ENCODE results near the gene MYO5C. TPM values are rescaled to one million over a fixed set of nuclear protein-coding genes. Genes with fewer than 3 reads are reported as not detected.
A peak's percentile ranks its signal among the peaks of the same experiment; 100 is the strongest.

Gene MYO5C
- polyA plus RNA-seq (0.16 to 0.20 TPM (median 0.19 TPM) in 3 replicates), polyA minus RNA-seq (0.43 to 0.86 TPM in 2 of 3 replicates, not detected in the other)
- polyA plus RNA-seq (2011; ENCODE audit: low read depth), result 0.44 TPM
- 0.04 and 0.12 TPM in 2 replicates for polyA plus RNA-seq (2011; cell fraction: cytosol; rRNA removed)
- polyA plus RNA-seq (2011; cell fraction: nucleus; rRNA removed), result 0.38 and 0.44 TPM in 2 replicates
- 0.18 and 0.31 TPM in 2 replicates for polyA plus RNA-seq (2012; ENCODE audit: low replicate concordance)
- polyA minus RNA-seq (2011; cell fraction: cytosol; rRNA and poly(A)+ RNA removed), result not detected
- polyA minus RNA-seq (2011; cell fraction: nucleus; rRNA and poly(A)+ RNA removed), result 0.42 and 1.7 TPM in 2 replicates

- FAIRE-seq (no peak), DNase-seq (ENCODE audit: low read depth, low spot score) (no peak)
- peak within 1 kb of the TSS; percentile 69 for H3K4me2 ChIP-seq (ENCODE audit: control insufficient read depth, extremely low read depth, insufficient read depth, low read depth, low read length)
- peaks cover 2% of the 10 kb centered on the region for H3K4me1 ChIP-seq (ENCODE audit: control insufficient read depth, extremely low read depth, insufficient read depth, low read length)
- peaks cover 24% of the 10 kb centered on the region for H3K27me3 ChIP-seq (ENCODE audit: control insufficient read depth, extremely low read depth, insufficient read depth, low read length)
- H3K79me2 ChIP-seq (ENCODE audit: control insufficient read depth, insufficient read depth, low read length), result no peaks in the 10 kb centered on the region
- H3K9me3 ChIP-seq (ENCODE audit: control insufficient read depth, low read depth, low read length), result no peaks in the 10 kb centered on the region
- dilution Hi-C loops (cut with MboI; ENCODE audit: extremely low pct_ligation_motif_present, low sequenced_read_pairs), result no loop called here
- no peaks in the 10 kb centered on the region for H4K20me1 ChIP-seq (ENCODE audit: control insufficient read depth, extremely low read depth, insufficient read depth, low read length)
- no peaks in the 10 kb centered on the region for H3K9me1 ChIP-seq (ENCODE audit: control insufficient read depth, extremely low read depth, insufficient read depth, low read length)
- no peak within 1 kb of the TSS for H3K27ac ChIP-seq (ENCODE audit: control insufficient read depth, insufficient read depth, low read length)
- no peak within 1 kb of the TSS for H3K9ac ChIP-seq (ENCODE audit: control insufficient read depth, extremely low read depth, insufficient read depth, low read length)
- no peak within 1 kb of the TSS for H2AFZ ChIP-seq (ENCODE audit: control insufficient read depth, low read length)
- H3K4me3 ChIP-seq (ENCODE audit: control insufficient read depth in 2 of 3, extremely low read depth in 1 of 3, insufficient read depth in 2 of 3, low read depth in 1 of 3, low read length in 3 of 3), result peak within 1 kb of the TSS; percentile 39 to 60 (median 50)
- H3K36me3 ChIP-seq (ENCODE audit: control insufficient read depth in 2 of 2, extremely low read depth in 1 of 2, insufficient read depth in 2 of 2, low read length in 2 of 2), result no peaks in the 10 kb centered on the region
- TF ChIP-seq CTCF (optimal IDR thresholded peaks at IDR 0.05 in 1 of 3, IDR thresholded peaks at IDR 0.05 in 1 of 3, conservative IDR thresholded peaks at IDR 0.05 in 1 of 3; ENCODE audit: extremely low read depth in 1 of 3, insufficient read depth in 2 of 3, low read length in 3 of 3) (no peak), EZH2 (IDR thresholded peaks at IDR 0.05; ENCODE audit: low read length) (no peak)
These were observed at the start of gene MYO5C for GRCh38 chr15:52295421-52296001. Gene MYO5C, minus strand, starts transcription at chr15:52295804. Its CDS starts 168 bp downstream, at chr15:52295636.

- dilution Hi-C loops (cut with MboI; ENCODE audit: extremely low pct_ligation_motif_present, low sequenced_read_pairs), result no loop called here
- no peak for TF ChIP-seq CTCF (optimal IDR thresholded peaks at IDR 0.05 in 1 of 3, IDR thresholded peaks at IDR 0.05 in 1 of 3, conservative IDR thresholded peaks at IDR 0.05 in 1 of 3; ENCODE audit: extremely low read depth in 1 of 3, insufficient read depth in 2 of 3, low read length in 3 of 3)
- no peak for TF ChIP-seq EZH2 (IDR thresholded peaks at IDR 0.05; ENCODE audit: low read length)
- H3K79me2 ChIP-seq (ENCODE audit: control insufficient read depth, insufficient read depth, low read length), result no peaks in the 10 kb centered on the region
- no peaks in the 10 kb centered on the region for H3K9me1 ChIP-seq (ENCODE audit: control insufficient read depth, extremely low read depth, insufficient read depth, low read length)
- no peak overlapping the region for H3K4me3 ChIP-seq (ENCODE audit: control insufficient read depth in 2 of 3, extremely low read depth in 1 of 3, insufficient read depth in 2 of 3, low read depth in 1 of 3, low read length in 3 of 3)
- FAIRE-seq (no peak), DNase-seq (ENCODE audit: low read depth, low spot score) (no peak)
- H3K27ac ChIP-seq (ENCODE audit: control insufficient read depth, insufficient read depth, low read length), result no peak overlapping the region
- H3K4me1 ChIP-seq (ENCODE audit: control insufficient read depth, extremely low read depth, insufficient read depth, low read length), result no peaks in the 10 kb centered on the region
- H3K4me2 ChIP-seq (ENCODE audit: control insufficient read depth, extremely low read depth, insufficient read depth, low read depth, low read length), result no peak overlapping the region
- H3K9me3 ChIP-seq (ENCODE audit: control insufficient read depth, low read depth, low read length), result no peaks in the 10 kb centered on the region
- H4K20me1 ChIP-seq (ENCODE audit: control insufficient read depth, extremely low read depth, insufficient read depth, low read length), result no peaks in the 10 kb centered on the region
- H3K36me3 ChIP-seq (ENCODE audit: control insufficient read depth in 2 of 2, extremely low read depth in 1 of 2, insufficient read depth in 2 of 2, low read length in 2 of 2), result peaks cover 2 to 15% of the 10 kb centered on the region in 2 experiments
- H3K27me3 ChIP-seq (ENCODE audit: control insufficient read depth, extremely low read depth, insufficient read depth, low read length), result no peaks in the 10 kb centered on the region
- no peak overlapping the region for H2AFZ ChIP-seq (ENCODE audit: control insufficient read depth, low read length)
- H3K9ac ChIP-seq (ENCODE audit: control insufficient read depth, extremely low read depth, insufficient read depth, low read length), result no peak overlapping the region
These were observed 49.0 kb upstream of the MYO5C start for GRCh38 chr15:52344592-52344991.

Measured in keratinocyte (primary cell).